K562 (cell line): Measurements from ENCODE around the gene RAB13. TPM values are rescaled to one million over a fixed set of nuclear protein-coding genes. Genes with fewer than 3 reads are reported as not detected.

ENCODE experiments used
- CBX8 ChIP-seq: fragments of 200-600 bp; sonication (generic); IDR thresholded peaks from 2 replicates; pipeline ENCODE4 v1.6.1; 2012; ENCODE audit warnings: borderline replicate concordance, mixed run types, low read depth, mild to moderate bottlenecking, moderate library complexity, mixed read lengths, low read length, control low read depth, inconsistent platforms; ENCODE audit not compliant: poor library complexity, severe bottlenecking; ENCODE audit errors: extremely low read depth
- CHCHD3 ChIP-seq: fragments of 250-450 bp; sonication (Bioruptor Pico); IDR thresholded peaks from 2 replicates; pipeline ENCODE4 v2.1.2; 2022; ENCODE audit warnings: mild to moderate bottlenecking
- ERF ChIP-seq: fragments of 450-650 bp; formaldehyde crosslinking; IDR thresholded peaks from 2 replicates; pipeline ENCODE4 v1.4.0; 2020; ENCODE audit warnings: mild to moderate bottlenecking, mixed read lengths
- FOXP4 ChIP-seq: sonication (generic); formaldehyde crosslinking; IDR thresholded peaks from 2 replicates; pipeline ENCODE4 v1.8.0; 2022; ENCODE audit warnings: mild to moderate bottlenecking, missing genetic modification reagents, borderline replicate concordance
- GATAD2A ChIP-seq: fragments of 450-650 bp; IDR thresholded peaks from 2 replicates; pipeline ENCODE4 v1.6.1; 2017
- HDAC2 ChIP-seq: fragments of 450-650 bp; IDR thresholded peaks from 2 replicates; pipeline ENCODE4 v1.6.1; 2016; ENCODE audit warnings: mild to moderate bottlenecking
- NBN ChIP-seq: fragments of 450-650 bp; IDR thresholded peaks from 2 replicates; pipeline ENCODE4 v1.6.1; 2016; ENCODE audit warnings: low read depth, mild to moderate bottlenecking
- NR1H2 ChIP-seq: sonication (generic); formaldehyde crosslinking; IDR thresholded peaks from 2 replicates; pipeline ENCODE4 v1.4.0; 2020; ENCODE audit warnings: mild to moderate bottlenecking, missing genetic modification reagents
- POLR2AphosphoS5 ChIP-seq: IDR thresholded peaks from 2 replicates; pipeline ENCODE4 v1.6.1; 2011; ENCODE audit warnings: mild to moderate bottlenecking, low read depth, low read length, moderate library complexity; ENCODE audit not compliant: control insufficient read depth, insufficient read depth
- SMARCA4 ChIP-seq: fragments of 450-650 bp; IDR thresholded peaks from 2 replicates; pipeline ENCODE4 v1.6.1; 2016
- ZBTB26 ChIP-seq: fragments of 450-650 bp; formaldehyde crosslinking; IDR thresholded peaks from 2 replicates; pipeline ENCODE4 v1.4.0; 2022; ENCODE audit warnings: missing genetic modification characterization
- ZBTB33 ChIP-seq: sonication (generic); formaldehyde crosslinking; IDR thresholded peaks from 2 replicates; pipeline ENCODE4 v1.8.1; 2023; ENCODE audit warnings: mild to moderate bottlenecking, missing genetic modification reagents
- ZNF324 ChIP-seq: fragments of 250-450 bp; sonication (Bioruptor Pico); IDR thresholded peaks from 2 replicates; pipeline ENCODE4 v1.4.0; 2020; ENCODE audit warnings: mild to moderate bottlenecking
- polyA plus RNA-seq, 8 experiments: library from polyadenylated mRNA; depleted of rRNA in 4 of 8; stranded (reverse) in 5 of 8; unstranded in 3 of 8; fragments of >200 nt; fragmentation: Nextera tagmentation in 2 of 8; fragmentation: Illumina TruSeq in 1 of 8; extraction: Ambion mirVana in 2 of 8; extraction: Trizol in 1 of 8; gene quantifications; 2 replicates each; pipeline versions ENCODE4 v1.2.1 to v1.2.3, GENCODE V29; 2011 to 2014; ENCODE audit warnings: inconsistent platforms in 1 of 8, missing spikeins in 1 of 8
- total RNA-seq, 7 experiments: library from RNA; depleted of rRNA in 6 of 7; stranded (reverse); fragments of >200 nt in 6 of 7; fragmentation: Illumina TruSeq in 2 of 7; extraction: Trizol in 2 of 7; gene quantifications; 2 replicates each; pipeline versions ENCODE4 v1.2.1 to v1.2.3, GENCODE V29; 2011 to 2021; ENCODE audit warnings: low replicate concordance in 1 of 7
- TF ChIP-seq, protein P1 (sequence below): fragments of 250-450 bp; sonication (Bioruptor Pico); IDR thresholded peaks from 2 replicates; pipeline ENCODE4 v1.4.0; 2020

Gene RAB13
- total and polyA plus RNA-seq, 9 of the 15 experiments (the other 6 are each of a cell fraction or from before 2014, with no cell fraction given): 22.3 to 100 (median 39.8) TPM

- TF ChIP-seq ZBTB33 (CRISPR knock-in tag) (peak; percentile 30; the same call in 1 of the 2 replicates), CBX8 (no peak), HDAC2 (peak; percentile 55; the same call in 1 of the 2 replicates), NBN (peak; percentile 64; the same call in 1 of the 2 replicates), ZBTB26 (CRISPR knock-in tag) (peak; percentile 61; the same call in 1 of the 2 replicates), NR1H2 (CRISPR knock-in tag) (no peak; the same call in 1 of the 2 replicates), ERF (CRISPR knock-in tag) (0 out of 2 replicates have a peak, but pooled peaks have one; percentile 32), SMARCA4 (no peak), ZNF324 (CRISPR knock-in tag) (no peak; the same call in 1 of the 2 replicates), CHCHD3 (CRISPR knock-in tag) (0 out of 2 replicates have a peak, but pooled peaks have one; percentile 79), GATAD2A (peak; percentile 66; the same call in 1 of the 2 replicates), POLR2AphosphoS5 (peak; percentile 100), FOXP4 (CRISPR knock-in tag) (no peak; the same call in 1 of the 2 replicates)
- TF ChIP-seq, protein P1, sequence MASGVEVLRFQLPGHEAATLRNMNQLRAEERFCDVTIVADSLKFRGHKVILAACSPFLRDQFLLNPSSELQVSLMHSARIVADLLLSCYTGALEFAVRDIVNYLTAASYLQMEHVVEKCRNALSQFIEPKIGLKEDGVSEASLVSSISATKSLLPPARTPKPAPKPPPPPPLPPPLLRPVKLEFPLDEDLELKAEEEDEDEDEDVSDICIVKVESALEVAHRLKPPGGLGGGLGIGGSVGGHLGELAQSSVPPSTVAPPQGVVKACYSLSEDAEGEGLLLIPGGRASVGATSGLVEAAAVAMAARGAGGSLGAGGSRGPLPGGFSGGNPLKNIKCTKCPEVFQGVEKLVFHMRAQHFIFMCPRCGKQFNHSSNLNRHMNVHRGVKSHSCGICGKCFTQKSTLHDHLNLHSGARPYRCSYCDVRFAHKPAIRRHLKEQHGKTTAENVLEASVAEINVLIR (CRISPR knock-in tag): peak; percentile 86
Observed at GRCh38 chr1:153990468-153991150, 4.5 kb upstream of the RAB13 start, which contains the start of gene RPS27 (continued).
